ENCODE results near the gene LIN37.

LIN37 gene

DNA sequence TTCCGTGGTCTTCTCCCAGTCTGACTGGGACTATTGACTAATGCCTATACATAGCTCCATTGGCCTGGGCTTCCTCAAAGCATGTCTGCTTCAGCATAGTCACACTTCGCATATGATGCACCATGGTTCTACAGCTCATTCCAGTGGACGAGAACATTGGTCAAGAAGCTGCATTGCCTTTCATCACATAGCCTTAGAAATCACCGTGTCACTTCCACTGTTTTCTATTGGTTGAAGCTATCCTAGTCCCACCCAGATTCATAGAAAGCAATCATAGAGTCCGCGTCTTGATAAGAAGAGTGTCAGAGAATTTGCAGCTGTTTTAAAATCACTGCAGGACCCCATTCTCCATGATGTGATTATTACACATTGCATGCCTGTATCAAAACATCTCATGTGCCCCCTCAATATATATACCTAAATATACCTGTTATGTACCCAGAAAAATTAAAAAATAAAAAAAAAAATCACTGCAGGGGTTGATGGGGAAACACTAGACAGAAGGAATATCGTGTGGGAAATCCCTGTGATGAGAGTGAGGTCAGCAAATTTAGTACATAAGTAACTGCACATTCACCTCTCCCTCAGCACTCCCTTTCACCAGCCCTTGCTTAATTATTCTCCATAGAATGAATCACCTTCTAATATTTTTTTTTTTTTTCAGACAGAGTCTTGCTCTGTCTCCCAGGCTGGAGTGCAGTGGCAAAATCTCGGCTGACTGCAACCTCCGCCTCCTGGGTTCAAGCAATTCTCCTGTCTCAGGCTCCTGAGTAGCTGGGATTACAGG lies 24.8 kb downstream of the LIN37 start:
- H3K9me3 ChIP-seq (ENCODE audit: control insufficient read depth in 1 of 2, low read length in 2 of 2), result no peaks in the 10 kb centered on the region
- no peak overlapping the region for H3K4me3 ChIP-seq (ENCODE audit: low read depth in 1 of 2, low read length in 2 of 2)
- H3K27ac ChIP-seq (ENCODE audit: low read length), result no peak overlapping the region
- peaks cover 4 to 14% of the 10 kb centered on the region in 2 donors for H3K4me1 ChIP-seq (ENCODE audit: control insufficient read depth in 1 of 2, insufficient read depth in 2 of 2, low read length in 2 of 2)
- H3K27me3 ChIP-seq (ENCODE audit: low read depth, low read length), result no peaks in the 10 kb centered on the region
- no peaks in the 10 kb centered on the region for H3K36me3 ChIP-seq (ENCODE audit: control insufficient read depth in 1 of 2, insufficient read depth in 2 of 2, low read length in 2 of 2)

DNA sequence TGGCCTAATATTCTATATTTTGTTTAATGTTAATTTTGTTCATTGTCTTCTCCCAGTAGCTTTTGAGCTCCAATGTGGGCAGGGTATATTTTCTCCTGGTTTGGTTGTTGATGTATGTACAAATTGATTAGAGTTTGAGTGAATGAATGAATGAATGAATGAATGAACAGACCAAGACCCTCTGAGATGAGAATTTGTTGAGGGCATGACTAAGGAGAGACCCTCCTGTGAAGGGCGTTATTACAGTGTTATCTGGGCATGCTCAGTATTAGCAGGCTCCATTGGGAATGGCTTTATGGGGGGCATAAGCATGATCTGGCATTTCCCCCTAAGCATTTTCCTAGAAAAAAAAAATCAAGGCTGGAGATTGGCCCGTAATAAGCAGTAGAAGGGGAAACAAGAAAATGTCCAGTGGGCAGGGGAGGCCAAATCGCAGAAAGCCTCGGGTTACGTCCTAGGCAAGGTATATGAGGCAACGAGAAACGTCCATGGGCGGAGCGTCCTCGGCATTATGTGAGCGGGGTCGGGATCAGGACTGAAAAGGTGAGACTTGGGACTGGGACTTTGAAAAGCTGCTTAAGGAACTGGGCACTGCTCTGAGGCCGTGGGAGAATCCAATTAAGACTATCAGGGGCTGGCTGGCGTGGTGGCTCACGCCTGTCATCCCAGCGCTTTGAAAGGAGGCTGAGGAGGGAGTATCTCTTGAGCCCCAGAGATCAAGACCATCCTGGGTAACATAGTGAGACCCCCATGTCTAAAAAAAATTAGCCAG lies 26.1 kb downstream of the LIN37 start:
- H3K4me3 ChIP-seq (ENCODE audit: low read depth in 1 of 2, low read length in 2 of 2), result peak overlapping the region; percentile 66
- no peak overlapping the region for H3K27ac ChIP-seq (ENCODE audit: low read length)
- peaks cover 4 to 13% of the 10 kb centered on the region in 2 donors for H3K4me1 ChIP-seq (ENCODE audit: control insufficient read depth in 1 of 2, insufficient read depth in 2 of 2, low read length in 2 of 2)
- H3K27me3 ChIP-seq (ENCODE audit: low read depth, low read length), result no peaks in the 10 kb centered on the region
- no peaks in the 10 kb centered on the region for H3K36me3 ChIP-seq (ENCODE audit: control insufficient read depth in 1 of 2, insufficient read depth in 2 of 2, low read length in 2 of 2)
- H3K9me3 ChIP-seq (ENCODE audit: control insufficient read depth in 1 of 2, low read length in 2 of 2), result no peaks in the 10 kb centered on the region

- H3K4me3 ChIP-seq (ENCODE audit: low read depth in 1 of 2, low read length in 2 of 2), result peak overlapping the region; percentile 66
- no peaks in the 10 kb centered on the region for H3K36me3 ChIP-seq (ENCODE audit: control insufficient read depth in 1 of 2, insufficient read depth in 2 of 2, low read length in 2 of 2)
- H3K27ac ChIP-seq (ENCODE audit: low read length), result no peak overlapping the region
- no peaks in the 10 kb centered on the region for H3K9me3 ChIP-seq (ENCODE audit: control insufficient read depth in 1 of 2, low read length in 2 of 2)
- no peaks in the 10 kb centered on the region for H3K27me3 ChIP-seq (ENCODE audit: low read depth, low read length)
- H3K4me1 ChIP-seq (ENCODE audit: control insufficient read depth in 1 of 2, insufficient read depth in 2 of 2, low read length in 2 of 2), result peaks cover 4 to 13% of the 10 kb centered on the region in 2 donors
Measured at GRCh38 chr19:35775046-35775297, 26.6 kb downstream of the LIN37 start.

- no peaks in the 10 kb centered on the region for H3K36me3 ChIP-seq (ENCODE audit: control insufficient read depth in 1 of 2, insufficient read depth in 2 of 2, low read length in 2 of 2)
- no peaks in the 10 kb centered on the region for H3K9me3 ChIP-seq (ENCODE audit: control insufficient read depth in 1 of 2, low read length in 2 of 2)
- peaks cover 4 to 13% of the 10 kb centered on the region in 2 donors for H3K4me1 ChIP-seq (ENCODE audit: control insufficient read depth in 1 of 2, insufficient read depth in 2 of 2, low read length in 2 of 2)
- H3K27me3 ChIP-seq (ENCODE audit: low read depth, low read length), result no peaks in the 10 kb centered on the region
- peak within 1 kb of the TSS; percentile 66 for H3K4me3 ChIP-seq (ENCODE audit: low read depth in 1 of 2, low read length in 2 of 2)
- no peak within 1 kb of the TSS for H3K27ac ChIP-seq (ENCODE audit: low read length)
Measured at GRCh38 chr19:35775298-35776101, 27.1 kb downstream of the LIN37 start, which contains the start of gene ARHGAP33. Gene ARHGAP33 (plus strand): TSS chr19:35775564. CDS start chr19:35775659, 95 bp downstream.

GRCh38 chr19:35776102-35776788 lies 27.9 kb downstream of the LIN37 start:
- H3K4me3 ChIP-seq (ENCODE audit: low read depth in 1 of 2, low read length in 2 of 2), result peak overlapping the region; percentile 39 to 66
- no peaks in the 10 kb centered on the region for H3K36me3 ChIP-seq (ENCODE audit: control insufficient read depth in 1 of 2, insufficient read depth in 2 of 2, low read length in 2 of 2)
- H3K27me3 ChIP-seq (ENCODE audit: low read depth, low read length), result no peaks in the 10 kb centered on the region
- H3K4me1 ChIP-seq (ENCODE audit: control insufficient read depth in 1 of 2, insufficient read depth in 2 of 2, low read length in 2 of 2), result peaks cover 4 to 13% of the 10 kb centered on the region in 2 donors
- H3K9me3 ChIP-seq (ENCODE audit: control insufficient read depth in 1 of 2, low read length in 2 of 2), result no peaks in the 10 kb centered on the region
- H3K27ac ChIP-seq (ENCODE audit: low read length), result no peak overlapping the region

- H3K9me3 ChIP-seq (ENCODE audit: control insufficient read depth in 1 of 2, low read length in 2 of 2), result no peaks in the 10 kb centered on the region
- no peak overlapping the region for H3K27ac ChIP-seq (ENCODE audit: low read length)
- peaks cover 4 to 13% of the 10 kb centered on the region in 2 donors for H3K4me1 ChIP-seq (ENCODE audit: control insufficient read depth in 1 of 2, insufficient read depth in 2 of 2, low read length in 2 of 2)
- H3K36me3 ChIP-seq (ENCODE audit: control insufficient read depth in 1 of 2, insufficient read depth in 2 of 2, low read length in 2 of 2), result peaks cover 0 to 10% of the 10 kb centered on the region in 2 donors
- no peaks in the 10 kb centered on the region for H3K27me3 ChIP-seq (ENCODE audit: low read depth, low read length)
- no peak overlapping the region for H3K4me3 ChIP-seq (ENCODE audit: low read depth in 1 of 2, low read length in 2 of 2)
Measured at GRCh38 chr19:35777086-35777841, 28.9 kb downstream of the LIN37 start.

GRCh38 chr19:35777961-35778360 lies 29.6 kb downstream of the LIN37 start:
- no peak overlapping the region for H3K27ac ChIP-seq (ENCODE audit: low read length)
- peaks cover 6 to 17% of the 10 kb centered on the region in 2 donors for H3K36me3 ChIP-seq (ENCODE audit: control insufficient read depth in 1 of 2, insufficient read depth in 2 of 2, low read length in 2 of 2)
- no peaks in the 10 kb centered on the region for H3K27me3 ChIP-seq (ENCODE audit: low read depth, low read length)
- no peak overlapping the region for H3K4me3 ChIP-seq (ENCODE audit: low read depth in 1 of 2, low read length in 2 of 2)
- no peaks in the 10 kb centered on the region for H3K9me3 ChIP-seq (ENCODE audit: control insufficient read depth in 1 of 2, low read length in 2 of 2)
- H3K4me1 ChIP-seq (ENCODE audit: control insufficient read depth in 1 of 2, insufficient read depth in 2 of 2, low read length in 2 of 2), result peaks cover 4 to 13% of the 10 kb centered on the region in 2 donors

GRCh38 chr19:35779033-35779432 lies 30.7 kb downstream of the LIN37 start:
- H3K36me3 ChIP-seq (ENCODE audit: control insufficient read depth in 1 of 2, insufficient read depth in 2 of 2, low read length in 2 of 2), result peaks cover 7 to 21% of the 10 kb centered on the region in 2 donors
- no peaks in the 10 kb centered on the region for H3K9me3 ChIP-seq (ENCODE audit: control insufficient read depth in 1 of 2, low read length in 2 of 2)
- no peak overlapping the region for H3K27ac ChIP-seq (ENCODE audit: low read length)
- H3K27me3 ChIP-seq (ENCODE audit: low read depth, low read length), result no peaks in the 10 kb centered on the region
- H3K4me3 ChIP-seq (ENCODE audit: low read depth in 1 of 2, low read length in 2 of 2), result no peak overlapping the region
- peaks cover 4 to 13% of the 10 kb centered on the region in 2 donors for H3K4me1 ChIP-seq (ENCODE audit: control insufficient read depth in 1 of 2, insufficient read depth in 2 of 2, low read length in 2 of 2)

DNA sequence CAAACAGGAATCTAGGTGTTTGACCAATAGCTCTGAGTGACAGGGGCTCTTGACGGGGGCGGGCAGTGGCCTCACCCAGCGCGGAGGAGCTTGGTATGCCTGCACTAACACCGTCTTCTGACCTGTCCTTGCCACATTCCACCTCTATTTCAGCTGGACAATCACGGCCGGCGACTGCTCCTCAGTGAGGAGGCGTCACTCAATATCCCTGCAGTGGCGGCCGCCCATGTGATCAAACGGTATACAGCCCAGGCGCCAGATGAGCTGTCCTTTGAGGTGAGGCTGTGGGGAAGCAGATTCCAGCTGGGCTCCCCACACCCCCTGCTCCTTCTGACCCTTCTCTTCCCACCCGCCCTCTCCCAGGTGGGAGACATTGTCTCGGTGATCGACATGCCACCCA lies 31.7 kb downstream of the LIN37 start:
- Histone ChIP-seq H3K27ac (ENCODE audit: low read length) (no peak overlapping the region), H3K36me3 (ENCODE audit: control insufficient read depth in 1 of 2, insufficient read depth in 2 of 2, low read length in 2 of 2) (peaks cover 7 to 24% of the 10 kb centered on the region in 2 donors), H3K9me3 (ENCODE audit: control insufficient read depth in 1 of 2, low read length in 2 of 2) (no peaks in the 10 kb centered on the region), H3K27me3 (ENCODE audit: low read depth, low read length) (no peaks in the 10 kb centered on the region), H3K4me3 (ENCODE audit: low read depth in 1 of 2, low read length in 2 of 2) (no peak overlapping the region), H3K4me1 (ENCODE audit: control insufficient read depth in 1 of 2, insufficient read depth in 2 of 2, low read length in 2 of 2) (peaks cover 0 to 8% of the 10 kb centered on the region in 2 donors)

DNA sequence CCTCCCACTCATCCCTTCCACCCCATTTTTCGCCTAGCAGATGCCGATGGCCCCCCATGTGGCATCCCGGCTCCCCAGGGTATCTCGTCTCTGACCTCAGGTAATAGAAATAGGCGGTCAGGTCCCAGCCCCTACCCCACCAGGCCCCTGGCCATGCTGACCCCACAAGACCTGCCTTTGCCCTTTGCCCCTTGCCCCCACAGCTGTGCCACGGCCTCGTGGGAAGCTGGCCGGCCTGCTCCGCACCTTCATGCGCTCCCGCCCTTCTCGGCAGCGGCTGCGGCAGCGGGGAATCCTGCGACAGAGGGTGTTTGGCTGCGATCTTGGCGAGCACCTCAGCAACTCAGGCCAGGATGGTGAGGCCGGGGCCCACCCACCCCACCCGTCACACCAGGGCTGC lies 32.3 kb downstream of the LIN37 start:
- Histone ChIP-seq H3K36me3 (ENCODE audit: control insufficient read depth in 1 of 2, insufficient read depth in 2 of 2, low read length in 2 of 2) (peaks cover 7 to 28% of the 10 kb centered on the region in 2 donors), H3K27ac (ENCODE audit: low read length) (no peak overlapping the region)

More for the DNA sequence above, 32.3 kb downstream of the LIN37 start:
- Histone ChIP-seq H3K4me1 (ENCODE audit: control insufficient read depth in 1 of 2, insufficient read depth in 2 of 2, low read length in 2 of 2) (peaks cover 0 to 7% of the 10 kb centered on the region in 2 donors), H3K9me3 (ENCODE audit: control insufficient read depth in 1 of 2, low read length in 2 of 2) (no peaks in the 10 kb centered on the region), H3K4me3 (ENCODE audit: low read depth in 1 of 2, low read length in 2 of 2) (no peak overlapping the region), H3K27me3 (ENCODE audit: low read depth, low read length) (no peaks in the 10 kb centered on the region)

Measured in muscle layer of duodenum (tissue), 2 donors.